GM21529 (cell line): Measurements from ENCODE around the gene CRELD2.

ENCODE experiments used
- ATAC-seq: cut with Tn5 transposase; IDR thresholded peaks from one replicate; pipeline ENCODE4 v1.9.1; 2021; ENCODE audit not compliant: unreplicated experiment

CRELD2 gene

GRCh38 chr22:49928555-49929210 is 10.2 kb downstream of the CRELD2 start:
- ATAC-seq: no peak

- ATAC-seq: no peak
These were observed 11.0 kb downstream of the CRELD2 start for GRCh38 chr22:49929211-49929979.

GRCh38 chr22:49929994-49930575 is 11.7 kb downstream of the CRELD2 start:
- ATAC-seq: no peak

- ATAC-seq: no peak
These were observed 12.4 kb downstream of the CRELD2 start for GRCh38 chr22:49930596-49931412.

GRCh38 chr22:49933236-49934159 is 15.1 kb downstream of the CRELD2 start:
- ATAC-seq: no peak

GRCh38 chr22:49934160-49934890 is 15.9 kb downstream of the CRELD2 start:
- no peak for ATAC-seq

- no peak for ATAC-seq
These were observed 16.6 kb downstream of the CRELD2 start for GRCh38 chr22:49934891-49935557.

GRCh38 chr22:49935561-49935960 is 17.1 kb downstream of the CRELD2 start:
- ATAC-seq: no peak

- peak; percentile 52 for ATAC-seq
These were observed 17.9 kb downstream of the CRELD2 start for GRCh38 chr22:49936018-49936972.

- ATAC-seq: no peak
These were observed 18.7 kb downstream of the CRELD2 start for GRCh38 chr22:49936973-49937757.

GRCh38 chr22:49937758-49938564 is 19.5 kb downstream of the CRELD2 start:
- no peak for ATAC-seq

GRCh38 chr22:49938565-49939136 is 20.2 kb downstream of the CRELD2 start:
- ATAC-seq: no peak

- no peak for ATAC-seq
These were observed 23.3 kb downstream of the CRELD2 start for GRCh38 chr22:49941507-49942316.

- ATAC-seq: no peak
These were observed 24.4 kb downstream of the CRELD2 start for GRCh38 chr22:49942565-49943404.
